Thoracic aorta (tissue), 2 donors: ENCODE data around the gene ABCB6. TPM values are rescaled to one million over a fixed set of nuclear protein-coding genes. Genes with fewer than 3 reads are reported as not detected.
A peak's percentile ranks its signal among the peaks of the same experiment; 100 is the strongest.

Experiments used
- ATAC-seq: fragments of 150-250 bp; one replicate; pipeline ENCODE4 v1.8.0; 2017; ENCODE audit warnings: low read depth; ENCODE audit not compliant: insufficient number of reproducible peaks, low FRiP score
- DNase-seq: peaks from one replicate; pipeline ENCODE4 v3.0.0-alpha.2; 2020; ENCODE audit warnings: low spot score
- H3K27ac ChIP-seq, 2 donors: fragments of 200-600 bp; sonication (generic); 1 replicate in 1 of 2; 2 replicates in 1 of 2; pipeline ENCODE4 v1.5.1; 2016; ENCODE audit warnings: mild to moderate bottlenecking in 2 of 2, moderate library complexity in 2 of 2
- H3K27me3 ChIP-seq: fragments of 200-600 bp; sonication (generic); replicated peaks from 2 replicates; pipeline ENCODE4 v1.6.0; 2016; ENCODE audit warnings: mild to moderate bottlenecking; ENCODE audit not compliant: insufficient read depth
- H3K36me3 ChIP-seq: fragments of 200-600 bp; sonication (generic); one replicate; pipeline ENCODE4 v1.5.1; 2016
- H3K4me1 ChIP-seq, 2 donors: fragments of 200-600 bp; sonication (generic); 1 replicate in 1 of 2; 2 replicates in 1 of 2; pipeline versions ENCODE4 v1.5.1 to v1.6.0; 2016; ENCODE audit warnings: low read depth in 2 of 2, mild to moderate bottlenecking in 1 of 2; ENCODE audit not compliant: control insufficient read depth in 1 of 2
- H3K4me3 ChIP-seq: fragments of 200-600 bp; sonication (generic); 2 replicates; pipeline ENCODE4 v1.5.1; 2016; ENCODE audit warnings: mild to moderate bottlenecking
- H3K9me3 ChIP-seq: fragments of 200-600 bp; sonication (generic); 2 replicates; pipeline ENCODE4 v1.5.1; 2016
- total RNA-seq, 2 donors: library from RNA; depleted of rRNA; stranded (reverse); fragments of >200 nt; gene quantifications; one replicate each; pipeline versions ENCODE4 v1.1.0 to v1.2.3, GENCODE V29; 2016
- TF ChIP-seq, protein P1 (sequence below): fragments of 200-600 bp; sonication (generic); IDR thresholded peaks from one replicate; pipeline ENCODE4 v1.5.1; 2019; ENCODE audit warnings: antibody characterized with exemption

The ABCB6 gene
- total RNA-seq, 2 donors from 2014 or later, result 12.7 to 26.0 TPM

DNA sequence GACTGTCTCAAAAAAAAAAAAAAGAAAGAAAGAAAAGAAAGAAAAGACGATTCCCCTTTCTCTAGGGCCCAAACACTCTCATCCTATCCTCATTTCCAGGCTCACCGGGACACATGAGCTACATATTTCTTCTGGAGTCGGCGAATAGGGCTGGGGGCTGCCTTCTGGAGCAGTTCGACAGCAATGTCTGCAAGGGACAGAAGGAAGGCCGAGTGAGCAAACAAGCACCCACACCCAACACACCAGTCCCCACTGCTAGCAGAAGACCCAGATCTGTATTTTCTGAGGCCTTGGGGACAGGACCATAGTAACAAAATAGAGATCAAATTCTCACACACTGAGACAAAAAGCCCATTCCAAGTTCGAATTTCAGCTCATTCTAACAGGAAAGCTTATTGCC lies 43.3 kb downstream of the ABCB6 start:
- H3K4me3 ChIP-seq, result peak overlapping the region; percentile 83
- H3K27ac ChIP-seq, result peak overlapping the region; percentile 98
- TF ChIP-seq, protein P1, sequence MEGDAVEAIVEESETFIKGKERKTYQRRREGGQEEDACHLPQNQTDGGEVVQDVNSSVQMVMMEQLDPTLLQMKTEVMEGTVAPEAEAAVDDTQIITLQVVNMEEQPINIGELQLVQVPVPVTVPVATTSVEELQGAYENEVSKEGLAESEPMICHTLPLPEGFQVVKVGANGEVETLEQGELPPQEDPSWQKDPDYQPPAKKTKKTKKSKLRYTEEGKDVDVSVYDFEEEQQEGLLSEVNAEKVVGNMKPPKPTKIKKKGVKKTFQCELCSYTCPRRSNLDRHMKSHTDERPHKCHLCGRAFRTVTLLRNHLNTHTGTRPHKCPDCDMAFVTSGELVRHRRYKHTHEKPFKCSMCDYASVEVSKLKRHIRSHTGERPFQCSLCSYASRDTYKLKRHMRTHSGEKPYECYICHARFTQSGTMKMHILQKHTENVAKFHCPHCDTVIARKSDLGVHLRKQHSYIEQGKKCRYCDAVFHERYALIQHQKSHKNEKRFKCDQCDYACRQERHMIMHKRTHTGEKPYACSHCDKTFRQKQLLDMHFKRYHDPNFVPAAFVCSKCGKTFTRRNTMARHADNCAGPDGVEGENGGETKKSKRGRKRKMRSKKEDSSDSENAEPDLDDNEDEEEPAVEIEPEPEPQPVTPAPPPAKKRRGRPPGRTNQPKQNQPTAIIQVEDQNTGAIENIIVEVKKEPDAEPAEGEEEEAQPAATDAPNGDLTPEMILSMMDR, result no peak
- ATAC-seq (no peak), DNase-seq (no peak)
- peaks cover 21 to 43% of the 10 kb centered on the region in 2 donors for H3K4me1 ChIP-seq
- H3K36me3 ChIP-seq, result peaks cover 34% of the 10 kb centered on the region
- no peaks in the 10 kb centered on the region for H3K27me3 ChIP-seq
- H3K9me3 ChIP-seq, result no peaks in the 10 kb centered on the region

DNA sequence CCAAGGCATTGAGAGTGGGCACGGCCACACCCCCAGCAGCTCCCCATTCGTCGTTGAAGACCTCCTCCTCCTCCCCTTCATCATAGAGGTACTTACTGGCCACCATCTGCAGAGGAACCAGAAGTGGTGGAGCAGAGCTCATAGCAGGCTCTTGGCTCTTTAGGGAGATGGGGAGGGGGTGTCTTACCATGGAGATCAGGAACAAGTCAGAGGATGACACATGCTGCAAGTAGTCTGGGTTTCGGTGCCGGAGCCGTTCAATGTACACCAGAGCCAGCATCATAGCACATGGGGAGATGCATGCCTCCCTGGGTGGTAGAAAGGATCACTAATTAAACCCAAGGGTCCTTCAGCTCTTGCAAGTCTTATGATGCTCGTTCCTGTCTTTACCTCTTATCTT lies 44.0 kb downstream of the ABCB6 start:
- DNase-seq, result no peak

DNA sequence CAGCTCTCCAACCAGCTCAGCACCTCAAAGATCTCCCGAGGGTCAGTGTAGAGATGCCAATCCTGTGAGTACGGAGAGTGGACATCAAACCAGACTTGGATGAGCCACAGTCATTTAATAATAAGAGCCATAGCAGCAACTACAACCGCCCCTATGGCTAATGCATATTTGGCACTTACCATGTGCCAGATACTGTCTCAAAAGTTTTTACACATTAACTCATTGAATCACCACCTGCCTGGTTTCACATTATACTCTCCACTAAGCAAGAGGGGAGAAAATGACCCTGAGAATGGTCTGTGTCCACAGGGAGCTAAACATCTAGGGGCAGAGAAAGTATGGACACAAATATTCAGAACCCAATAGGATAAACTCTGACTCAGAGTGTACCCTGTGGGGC lies 44.6 kb downstream of the ABCB6 start:
- peaks cover 18 to 34% of the 10 kb centered on the region in 2 donors for H3K4me1 ChIP-seq
- no peak for ATAC-seq
- peaks cover 24% of the 10 kb centered on the region for H3K36me3 ChIP-seq
- H3K27ac ChIP-seq, result no peak overlapping the region
- H3K27me3 ChIP-seq, result no peaks in the 10 kb centered on the region
- H3K9me3 ChIP-seq, result no peaks in the 10 kb centered on the region
- H3K4me3 ChIP-seq, result no peak overlapping the region
- no peak for DNase-seq
- TF ChIP-seq, protein P1, result no peak

More for the DNA sequence above, 44.0 kb downstream of the ABCB6 start:
- Histone ChIP-seq H3K27me3 (no peaks in the 10 kb centered on the region), H3K36me3 (peaks cover 27% of the 10 kb centered on the region), H3K9me3 (no peaks in the 10 kb centered on the region), H3K27ac (no peak overlapping the region), H3K4me3 (no peak overlapping the region), H3K4me1 (peaks cover 21 to 41% of the 10 kb centered on the region in 2 donors)
- ATAC-seq, result no peak
- TF ChIP-seq, protein P1, result no peak

DNA sequence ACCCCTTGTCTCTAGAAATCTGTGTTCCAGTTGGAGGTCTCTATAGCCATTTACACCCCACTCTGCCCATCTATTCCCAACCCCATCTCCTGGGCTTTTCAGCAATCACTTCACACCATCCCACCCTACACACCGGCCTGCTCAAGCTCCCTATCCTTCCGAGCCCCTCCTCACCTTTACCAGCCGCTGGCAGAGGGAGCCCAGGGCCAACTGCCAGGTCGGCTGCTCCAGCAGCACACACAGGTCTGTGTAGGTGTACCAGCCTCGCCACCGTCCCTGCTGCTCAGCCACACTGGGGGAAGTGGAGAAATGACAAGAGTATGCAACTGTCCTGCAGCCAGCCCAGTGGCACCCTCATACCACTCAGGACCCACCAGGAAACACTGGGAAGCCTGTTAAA lies 45.6 kb downstream of the ABCB6 start:
- TF ChIP-seq, protein P1, result no peak
- H3K4me1 ChIP-seq, result peaks cover 13 to 28% of the 10 kb centered on the region in 2 donors
- H3K27ac ChIP-seq, result no peak overlapping the region
- ATAC-seq (no peak), DNase-seq (no peak)
- no peaks in the 10 kb centered on the region for H3K9me3 ChIP-seq
- no peaks in the 10 kb centered on the region for H3K27me3 ChIP-seq
- H3K4me3 ChIP-seq, result no peak overlapping the region
- H3K36me3 ChIP-seq, result peaks cover 24% of the 10 kb centered on the region

DNA sequence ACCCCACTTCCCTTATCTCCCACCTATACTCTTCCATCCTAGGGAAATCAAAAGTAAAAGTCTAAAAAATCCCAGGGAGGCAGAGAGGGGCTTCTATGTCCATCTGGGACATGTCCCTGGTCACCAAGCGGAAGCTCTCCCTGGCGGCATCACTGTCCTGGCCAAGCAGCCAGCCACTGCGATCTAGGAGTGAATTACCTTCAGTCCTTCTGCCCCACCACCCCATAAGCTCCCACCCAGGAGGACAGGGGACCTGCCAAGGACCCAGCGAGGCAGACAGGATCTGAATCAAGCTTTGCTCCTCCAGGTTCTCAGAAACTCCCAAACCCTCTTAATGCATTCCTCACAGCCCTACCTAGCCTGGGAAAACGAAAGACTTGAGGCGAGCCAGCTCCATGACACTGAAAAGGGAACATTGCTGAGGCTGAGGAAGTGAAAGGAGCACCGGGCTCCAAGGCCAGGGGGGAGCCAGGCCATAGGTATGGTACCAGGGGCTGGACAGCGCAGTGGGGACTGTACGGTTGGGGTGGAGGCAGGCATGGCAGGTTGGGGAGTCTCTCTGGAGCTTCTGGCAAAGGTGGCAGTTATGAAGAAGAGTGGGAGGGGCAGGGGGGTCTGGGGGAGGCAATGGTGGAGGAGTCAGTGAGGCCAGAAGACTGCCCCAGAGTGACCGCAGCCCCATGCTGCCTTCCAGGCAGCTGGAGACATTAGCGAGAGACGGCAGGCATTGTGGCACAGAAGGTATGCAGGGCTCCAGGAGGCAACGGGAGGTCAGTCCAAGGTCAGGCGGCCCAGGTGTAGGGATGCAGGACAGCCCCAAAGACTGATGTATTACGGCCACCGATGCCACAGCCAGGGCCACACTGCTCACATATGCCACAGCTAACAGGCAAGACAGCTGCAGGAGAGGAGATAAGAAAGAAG lies 46.3 kb downstream of the ABCB6 start:
- H3K27me3 ChIP-seq, result no peaks in the 10 kb centered on the region
- peaks cover 13 to 28% of the 10 kb centered on the region in 2 donors for H3K4me1 ChIP-seq
- H3K36me3 ChIP-seq, result peaks cover 24% of the 10 kb centered on the region
- ATAC-seq, result no peak
- no peak for DNase-seq
- TF ChIP-seq, protein P1, result no peak
- no peak overlapping the region for H3K27ac ChIP-seq
- H3K4me3 ChIP-seq, result no peak overlapping the region
- no peaks in the 10 kb centered on the region for H3K9me3 ChIP-seq
